ENCODE data around the gene SULT1C2. TPM values are rescaled to one million over a fixed set of nuclear protein-coding genes. Genes with fewer than 3 reads are reported as not detected.

The SULT1C2 gene
- total RNA-seq, 6 experiments from 2014 or later = not detected

DNA sequence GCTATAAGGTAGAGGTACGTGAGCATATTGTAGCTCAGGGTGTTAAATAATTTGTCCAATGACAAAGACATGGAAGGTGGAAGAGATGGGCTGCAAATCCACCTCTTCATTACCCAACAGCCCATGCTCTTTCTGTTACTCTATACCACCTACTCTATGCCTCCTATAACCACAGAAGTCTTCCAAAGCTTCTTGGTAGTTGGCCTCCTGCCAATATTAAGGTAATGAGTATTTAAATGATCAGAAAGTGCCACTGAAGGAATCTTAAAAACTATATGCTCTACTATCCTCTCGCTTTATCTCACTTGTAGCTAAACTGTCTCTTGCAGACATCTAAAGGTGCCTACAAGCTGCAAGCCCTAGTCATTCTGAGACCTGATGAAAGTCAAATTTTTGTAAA, 41.1 kb downstream of the SULT1C2 start:
- H3K27me3 Mint-ChIP-seq (ENCODE audit: insufficient read depth) = peaks cover 11% of the 10 kb centered on the region
- no peak for DNase-seq
- no peak overlapping the region for H3K27ac Mint-ChIP-seq
- no peaks in the 10 kb centered on the region for H3K9me3 Mint-ChIP-seq
- H3K36me3 Mint-ChIP-seq (ENCODE audit: low read depth) = no peaks in the 10 kb centered on the region
- no peak overlapping the region for H3K4me3 Mint-ChIP-seq
- no peak for TF ChIP-seq CTCF (IDR thresholded peaks at IDR 0.05)
- H3K4me1 Mint-ChIP-seq (ENCODE audit: low read depth) = peaks cover 19% of the 10 kb centered on the region

DNA sequence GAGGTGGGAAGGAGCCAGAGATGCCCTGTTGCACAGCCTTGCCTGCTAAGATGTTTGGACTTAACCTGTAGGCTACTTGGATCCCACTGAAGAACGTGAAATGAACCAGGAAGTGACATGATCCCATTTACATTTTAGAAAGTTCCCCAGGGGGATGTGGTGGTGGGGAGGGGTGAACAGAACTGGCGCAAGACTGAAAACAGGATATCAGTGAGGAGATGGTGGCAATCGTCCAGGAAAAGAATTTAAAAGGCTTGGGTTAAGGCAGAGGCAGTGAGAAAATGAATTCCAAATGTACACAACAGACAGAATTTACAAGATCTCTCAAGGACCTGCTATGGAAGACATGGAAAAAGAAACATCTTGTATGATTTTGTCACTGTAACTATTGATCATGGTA, 42.3 kb downstream of the SULT1C2 start:
- Mint-ChIP-seq H3K9me3 (no peaks in the 10 kb centered on the region), H3K27ac (no peak overlapping the region), H3K36me3 (ENCODE audit: low read depth) (no peaks in the 10 kb centered on the region), H3K4me3 (no peak overlapping the region), H3K27me3 (ENCODE audit: insufficient read depth) (peaks cover 12% of the 10 kb centered on the region), H3K4me1 (ENCODE audit: low read depth) (peaks cover 7% of the 10 kb centered on the region)
- TF ChIP-seq CTCF (IDR thresholded peaks at IDR 0.05) = no peak
- DNase-seq = no peak

DNA sequence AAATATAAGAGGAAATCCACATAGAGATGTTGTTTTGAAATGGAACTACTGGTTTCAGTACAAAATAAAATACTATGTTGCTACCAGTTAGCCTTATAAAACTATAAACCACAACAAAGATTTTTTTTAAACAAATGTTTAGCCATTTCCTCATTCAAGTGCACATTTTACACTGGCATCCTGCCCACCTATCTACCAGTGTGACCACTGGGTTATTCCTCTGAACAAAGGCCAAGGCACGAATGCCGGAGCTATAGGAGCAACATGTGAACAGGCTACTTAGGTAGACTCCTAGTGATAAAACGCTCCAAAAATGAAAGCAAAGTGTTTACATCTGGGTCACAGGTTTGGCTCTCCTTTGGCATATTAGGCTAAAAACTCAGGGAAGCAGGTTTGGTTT, 57.3 kb downstream of the SULT1C2 start:
- no peak for DNase-seq
- H3K27me3 Mint-ChIP-seq (ENCODE audit: insufficient read depth) = peaks cover 10% of the 10 kb centered on the region
- H3K27ac Mint-ChIP-seq = no peak overlapping the region
- H3K9me3 Mint-ChIP-seq = peaks cover 4% of the 10 kb centered on the region; the same call in 1 of the 2 replicates
- H3K4me3 Mint-ChIP-seq = no peak overlapping the region
- TF ChIP-seq CTCF (IDR thresholded peaks at IDR 0.05) = no peak
- no peaks in the 10 kb centered on the region for H3K4me1 Mint-ChIP-seq (ENCODE audit: low read depth)
- no peaks in the 10 kb centered on the region for H3K36me3 Mint-ChIP-seq (ENCODE audit: low read depth)

DNA sequence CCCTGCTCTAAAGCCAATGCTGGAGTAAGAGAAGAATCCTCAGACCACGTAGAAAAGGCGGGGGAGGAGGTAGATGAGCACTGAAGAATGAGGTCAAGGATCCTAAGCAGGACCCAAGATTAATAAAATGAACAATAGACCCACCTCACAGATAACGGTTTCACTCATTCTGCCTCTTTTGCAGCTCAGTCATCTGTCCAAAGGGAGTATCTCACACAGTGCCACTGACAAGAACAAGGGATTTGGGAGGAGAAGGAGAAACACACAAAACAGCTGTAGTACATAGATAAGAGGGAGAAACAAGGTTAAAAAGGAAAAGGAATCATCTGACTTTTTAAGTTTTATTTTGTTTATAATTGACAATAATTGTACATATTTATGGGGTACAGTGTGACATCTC, 58.1 kb downstream of the SULT1C2 start:
- peaks cover 4% of the 10 kb centered on the region; the same call in 1 of the 2 replicates for H3K9me3 Mint-ChIP-seq
- no peaks in the 10 kb centered on the region for H3K36me3 Mint-ChIP-seq (ENCODE audit: low read depth)
- TF ChIP-seq CTCF (IDR thresholded peaks at IDR 0.05) = no peak
- no peak overlapping the region for H3K4me3 Mint-ChIP-seq
- peaks cover 8% of the 10 kb centered on the region for H3K27me3 Mint-ChIP-seq (ENCODE audit: insufficient read depth)
- no peak for DNase-seq
- H3K27ac Mint-ChIP-seq = no peak overlapping the region
- no peaks in the 10 kb centered on the region for H3K4me1 Mint-ChIP-seq (ENCODE audit: low read depth)

GRCh38 chr2:108347786-108348185, 59.1 kb downstream of the SULT1C2 start:
- Mint-ChIP-seq H3K4me1 (ENCODE audit: low read depth) (no peaks in the 10 kb centered on the region), H3K36me3 (ENCODE audit: low read depth) (no peaks in the 10 kb centered on the region), H3K9me3 (peaks cover 4% of the 10 kb centered on the region; the same call in 1 of the 2 replicates), H3K4me3 (no peak overlapping the region), H3K27me3 (ENCODE audit: insufficient read depth) (peaks cover 8% of the 10 kb centered on the region), H3K27ac (no peak overlapping the region)
- no peak for DNase-seq
- no peak for TF ChIP-seq CTCF (IDR thresholded peaks at IDR 0.05)
